Coronary artery (tissue), 2 donors: ENCODE data around the gene ANKS3.

Source experiments
- DNase-seq: peaks from one replicate; pipeline ENCODE4 v3.0.0-alpha.2; 2017; ENCODE audit warnings: low spot score
- H3K27ac ChIP-seq, 2 donors: fragments of 200-600 bp; sonication (generic); one replicate each; pipeline ENCODE4 v1.5.1; 2016 to 2019
- H3K4me3 ChIP-seq: fragments of 200-600 bp; sonication (generic); 2 replicates; pipeline ENCODE4 v1.5.1; 2016; ENCODE audit warnings: mild to moderate bottlenecking, moderate library complexity
- TF ChIP-seq, protein P1 (sequence below): fragments of 200-600 bp; sonication (generic); IDR thresholded peaks from one replicate; pipeline ENCODE4 v1.5.1; 2019; ENCODE audit warnings: antibody characterized with exemption

ANKS3 gene

DNA sequence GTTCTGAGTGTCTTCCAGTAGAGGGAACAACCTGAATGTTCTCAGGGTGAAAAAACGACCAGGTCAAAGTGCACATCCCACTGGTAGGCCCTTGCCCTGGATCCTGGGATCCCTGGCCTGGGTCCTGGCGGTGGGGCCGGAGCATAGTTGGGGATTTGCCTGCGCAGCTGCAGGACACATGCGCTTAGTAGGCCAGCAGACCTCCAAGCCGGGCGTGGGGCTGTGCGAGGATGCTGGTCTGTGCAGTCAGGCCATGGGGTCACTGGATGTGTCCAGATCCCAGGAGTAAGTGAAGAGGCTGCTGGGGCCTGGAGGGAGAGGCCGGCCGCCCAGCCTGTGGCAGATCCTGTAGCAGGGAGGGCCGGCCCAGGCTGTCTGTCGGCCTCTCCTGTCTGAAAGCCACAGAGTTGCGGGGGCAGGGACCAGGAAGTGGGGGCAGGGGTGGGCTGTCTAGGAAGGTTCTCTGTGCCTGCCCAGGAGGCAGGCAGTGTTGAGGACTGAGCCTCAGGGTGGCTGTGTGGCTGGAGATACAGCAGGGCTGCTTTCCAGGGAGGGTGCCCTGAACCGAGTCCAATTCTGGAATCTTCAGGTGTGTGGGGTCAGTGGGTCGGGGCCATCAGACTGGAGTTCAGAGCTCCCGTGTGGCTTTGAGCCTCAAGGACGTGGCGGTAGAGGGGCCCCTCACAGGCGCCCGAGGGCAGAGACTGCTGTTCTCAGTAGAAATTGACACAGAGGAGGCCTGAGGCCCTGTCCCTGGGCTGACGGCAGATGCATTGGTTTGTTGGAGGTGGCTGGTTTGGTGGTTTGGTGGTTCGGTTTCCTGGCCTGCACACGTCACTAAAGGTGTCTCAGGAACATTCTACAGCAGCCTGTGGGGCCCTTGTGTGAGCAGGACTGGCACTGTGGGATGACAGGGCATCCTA lies 57.9 kb downstream of the ANKS3 start:
- H3K27ac ChIP-seq, result no peak overlapping the region

DNA sequence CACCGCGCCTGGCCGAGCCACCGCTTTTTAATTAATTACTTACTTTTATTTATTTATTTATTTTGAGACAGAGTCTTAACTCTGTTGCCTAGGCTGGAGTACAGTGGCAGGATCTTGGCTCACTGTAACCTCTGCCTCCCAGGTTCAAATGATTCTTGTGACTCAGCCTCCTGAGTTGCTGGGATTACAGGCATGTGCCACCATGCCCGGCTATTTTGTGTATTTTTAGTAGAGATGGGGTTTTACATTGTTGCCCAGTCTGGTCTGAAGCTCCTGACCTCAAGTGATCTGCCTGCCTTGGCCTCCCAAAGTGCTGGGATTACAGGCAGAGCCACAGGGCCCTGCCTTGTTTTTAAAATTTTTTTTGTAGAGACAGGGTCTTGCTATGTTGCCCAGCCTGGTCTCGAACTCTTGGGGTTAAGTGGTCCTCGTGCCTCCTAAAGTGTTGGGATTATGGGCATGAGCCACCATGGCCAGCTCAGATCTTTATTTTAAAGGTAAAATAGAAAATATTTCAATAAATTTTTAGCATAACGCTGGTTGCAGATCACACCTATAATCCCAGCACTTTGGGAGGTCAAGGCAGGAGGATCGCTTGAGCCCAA lies 59.0 kb downstream of the ANKS3 start:
- TF ChIP-seq, protein P1, sequence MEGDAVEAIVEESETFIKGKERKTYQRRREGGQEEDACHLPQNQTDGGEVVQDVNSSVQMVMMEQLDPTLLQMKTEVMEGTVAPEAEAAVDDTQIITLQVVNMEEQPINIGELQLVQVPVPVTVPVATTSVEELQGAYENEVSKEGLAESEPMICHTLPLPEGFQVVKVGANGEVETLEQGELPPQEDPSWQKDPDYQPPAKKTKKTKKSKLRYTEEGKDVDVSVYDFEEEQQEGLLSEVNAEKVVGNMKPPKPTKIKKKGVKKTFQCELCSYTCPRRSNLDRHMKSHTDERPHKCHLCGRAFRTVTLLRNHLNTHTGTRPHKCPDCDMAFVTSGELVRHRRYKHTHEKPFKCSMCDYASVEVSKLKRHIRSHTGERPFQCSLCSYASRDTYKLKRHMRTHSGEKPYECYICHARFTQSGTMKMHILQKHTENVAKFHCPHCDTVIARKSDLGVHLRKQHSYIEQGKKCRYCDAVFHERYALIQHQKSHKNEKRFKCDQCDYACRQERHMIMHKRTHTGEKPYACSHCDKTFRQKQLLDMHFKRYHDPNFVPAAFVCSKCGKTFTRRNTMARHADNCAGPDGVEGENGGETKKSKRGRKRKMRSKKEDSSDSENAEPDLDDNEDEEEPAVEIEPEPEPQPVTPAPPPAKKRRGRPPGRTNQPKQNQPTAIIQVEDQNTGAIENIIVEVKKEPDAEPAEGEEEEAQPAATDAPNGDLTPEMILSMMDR, result no peak
- no peak for DNase-seq
- H3K27ac ChIP-seq, result no peak overlapping the region
- no peak overlapping the region for H3K4me3 ChIP-seq

More for the DNA sequence above, 57.9 kb downstream of the ANKS3 start:
- H3K4me3 ChIP-seq, result no peak overlapping the region
- TF ChIP-seq, protein P1, result no peak
- no peak for DNase-seq

DNA sequence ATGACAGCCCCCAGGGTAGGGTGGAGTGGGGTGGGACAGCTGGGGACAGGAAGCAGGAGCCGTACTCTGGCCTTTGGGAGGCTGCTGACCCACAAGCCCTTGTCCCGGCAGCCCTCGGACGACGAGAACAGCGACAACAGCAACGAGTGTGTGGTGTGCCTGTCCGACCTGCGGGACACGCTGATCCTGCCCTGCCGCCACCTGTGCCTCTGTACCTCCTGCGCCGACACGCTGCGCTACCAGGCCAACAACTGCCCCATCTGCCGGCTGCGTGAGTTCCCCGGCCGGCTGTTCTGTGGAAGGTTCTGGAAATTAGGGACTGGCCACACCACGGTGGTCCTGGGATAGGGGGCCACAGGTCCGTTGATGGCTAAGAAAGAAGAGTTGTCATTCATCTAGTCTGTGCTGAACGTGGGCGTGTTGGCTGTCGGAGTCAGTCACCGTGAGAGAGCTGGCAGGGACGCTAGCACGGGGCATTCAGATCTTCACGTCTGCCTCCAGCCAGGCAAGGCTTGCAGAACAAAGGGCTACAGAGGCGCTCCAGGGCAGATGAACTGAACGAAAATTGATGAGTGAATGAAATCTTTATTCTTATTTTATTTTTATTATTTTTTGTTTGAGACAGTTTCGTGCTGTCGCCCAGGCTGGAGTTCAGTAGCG lies 60.6 kb downstream of the ANKS3 start:
- no peak overlapping the region for H3K27ac ChIP-seq
- no peak overlapping the region for H3K4me3 ChIP-seq
- no peak for DNase-seq
- TF ChIP-seq, protein P1, result no peak

DNA sequence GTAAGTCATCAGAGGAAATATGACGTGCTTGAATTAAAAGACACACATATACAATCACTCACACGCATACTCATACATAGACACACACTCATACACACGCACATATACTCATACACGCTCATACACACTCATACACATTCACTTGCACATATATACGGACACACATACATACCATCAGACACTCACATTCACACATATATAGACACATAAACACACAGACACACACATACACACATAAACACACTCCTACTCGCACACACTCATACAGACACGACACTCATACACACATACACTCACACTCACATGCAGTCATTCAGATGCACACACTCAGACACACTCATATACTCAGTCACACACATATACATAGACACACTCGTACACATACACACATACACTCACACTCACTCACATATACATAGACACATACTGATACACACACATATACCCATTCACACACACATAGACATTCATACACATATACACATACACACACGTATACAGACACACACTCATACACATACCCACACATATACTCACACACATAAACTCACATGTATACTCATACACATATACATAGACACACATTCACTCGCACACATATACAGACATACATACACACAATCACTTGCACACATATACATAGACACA lies 65.6 kb downstream of the ANKS3 start:
- DNase-seq, result no peak
- TF ChIP-seq, protein P1, result no peak
- H3K27ac ChIP-seq, result no peak overlapping the region
- H3K4me3 ChIP-seq, result no peak overlapping the region

DNA sequence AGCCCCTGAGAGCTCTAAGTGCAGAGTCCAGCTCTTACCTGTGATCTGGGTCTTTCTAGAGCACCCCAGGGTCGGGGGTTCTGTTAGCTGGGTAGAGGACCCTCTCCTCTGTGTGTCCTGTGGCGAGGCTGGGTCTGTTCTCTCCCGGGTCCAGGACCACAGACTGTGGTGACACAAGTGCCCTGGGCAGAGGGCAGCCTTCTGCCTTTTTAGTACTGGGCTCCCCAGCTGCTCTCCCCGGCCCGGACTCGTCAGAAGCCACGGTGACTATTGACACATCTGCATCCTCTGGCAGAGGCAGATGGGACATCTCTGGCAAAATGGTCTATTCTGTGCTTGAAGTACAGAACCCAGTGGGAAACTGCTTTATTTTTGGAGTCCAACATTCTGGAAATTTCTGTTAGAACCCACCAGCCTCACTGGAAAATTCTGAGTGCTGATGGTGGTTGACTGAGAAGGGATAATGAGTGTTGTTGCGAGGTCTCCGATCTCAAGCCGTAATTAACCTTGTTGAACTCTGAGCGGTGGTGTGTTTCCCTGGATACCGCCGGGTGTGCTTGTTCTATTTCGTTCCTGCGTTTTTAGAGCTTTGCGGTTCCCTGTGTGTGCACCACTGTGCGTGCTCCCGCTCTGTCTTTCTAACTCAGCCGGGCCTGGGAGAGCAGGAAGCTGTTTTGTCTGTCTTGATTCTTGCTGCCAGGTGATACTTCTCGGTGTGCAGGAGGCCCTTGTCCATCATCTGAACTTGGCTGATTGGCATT lies 66.7 kb downstream of the ANKS3 start:
- H3K27ac ChIP-seq, result no peak overlapping the region

More for the DNA sequence above, 66.7 kb downstream of the ANKS3 start:
- TF ChIP-seq, protein P1, result no peak
- H3K4me3 ChIP-seq, result no peak overlapping the region
- no peak for DNase-seq
